ENCODE measurements around the gene ZNF785. TPM values are rescaled to one million over a fixed set of nuclear protein-coding genes. Genes with fewer than 3 reads are reported as not detected.

The ZNF785 gene
- total and polyA plus RNA-seq, 4 donors, result 4.0 to 15.5 (median 9.7) TPM

DNA sequence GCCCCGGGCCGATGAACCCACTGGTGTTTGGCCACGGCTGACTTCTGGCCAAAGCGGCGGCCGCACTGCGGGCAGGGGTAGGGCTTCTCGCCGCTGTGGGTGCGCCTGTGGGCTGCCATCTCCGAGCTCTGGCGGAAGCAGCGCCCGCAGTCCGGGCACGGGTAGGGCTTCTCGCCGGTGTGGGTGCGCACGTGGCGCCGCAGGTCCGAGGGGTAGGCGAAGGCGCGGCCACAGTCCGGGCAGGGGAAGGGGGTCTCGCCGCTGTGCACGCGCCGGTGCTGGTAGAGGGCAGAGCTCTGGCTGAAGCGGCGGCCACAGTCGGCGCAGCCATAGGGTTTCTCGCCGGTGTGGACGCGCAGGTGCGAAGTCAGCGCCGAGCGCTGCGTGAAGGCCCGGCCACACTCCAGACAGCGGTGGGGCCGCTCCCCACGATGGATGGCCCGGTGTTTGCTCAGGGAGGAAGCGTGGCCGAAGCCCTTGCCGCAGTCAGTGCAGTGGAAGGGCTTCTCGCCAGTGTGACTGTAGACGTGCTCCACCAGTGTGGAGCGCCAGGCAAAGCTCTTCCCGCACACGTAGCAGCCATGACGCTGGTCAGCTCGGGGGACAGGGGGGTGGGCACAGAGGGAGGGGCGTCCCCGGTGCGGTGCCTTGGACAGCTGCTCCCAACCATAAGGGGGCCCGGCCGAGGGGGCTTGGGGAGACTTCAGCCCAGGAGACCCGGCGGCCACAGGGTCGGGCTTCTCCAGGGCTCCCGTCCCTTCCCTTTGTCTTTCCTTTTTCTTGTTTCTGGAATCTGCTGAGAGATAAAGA, 30.0 kb downstream of the ZNF785 start:
- TF ChIP-seq, protein P1, sequence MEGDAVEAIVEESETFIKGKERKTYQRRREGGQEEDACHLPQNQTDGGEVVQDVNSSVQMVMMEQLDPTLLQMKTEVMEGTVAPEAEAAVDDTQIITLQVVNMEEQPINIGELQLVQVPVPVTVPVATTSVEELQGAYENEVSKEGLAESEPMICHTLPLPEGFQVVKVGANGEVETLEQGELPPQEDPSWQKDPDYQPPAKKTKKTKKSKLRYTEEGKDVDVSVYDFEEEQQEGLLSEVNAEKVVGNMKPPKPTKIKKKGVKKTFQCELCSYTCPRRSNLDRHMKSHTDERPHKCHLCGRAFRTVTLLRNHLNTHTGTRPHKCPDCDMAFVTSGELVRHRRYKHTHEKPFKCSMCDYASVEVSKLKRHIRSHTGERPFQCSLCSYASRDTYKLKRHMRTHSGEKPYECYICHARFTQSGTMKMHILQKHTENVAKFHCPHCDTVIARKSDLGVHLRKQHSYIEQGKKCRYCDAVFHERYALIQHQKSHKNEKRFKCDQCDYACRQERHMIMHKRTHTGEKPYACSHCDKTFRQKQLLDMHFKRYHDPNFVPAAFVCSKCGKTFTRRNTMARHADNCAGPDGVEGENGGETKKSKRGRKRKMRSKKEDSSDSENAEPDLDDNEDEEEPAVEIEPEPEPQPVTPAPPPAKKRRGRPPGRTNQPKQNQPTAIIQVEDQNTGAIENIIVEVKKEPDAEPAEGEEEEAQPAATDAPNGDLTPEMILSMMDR (IDR thresholded peaks at IDR 0.05; ENCODE audit: control extremely low read depth, extremely low read depth), result no peak
- DNase-seq (no peak), ATAC-seq (ENCODE audit: insufficient read depth, low FRiP score) (no peak)
- H3K36me3 ChIP-seq (ENCODE audit: control insufficient read depth in 4 of 4, insufficient read depth in 4 of 4, low read length in 4 of 4), result peaks cover 0 to 20% (median 4%) of the 10 kb centered on the region in 4 donors
- peaks cover 0 to 10% (median 6%) of the 10 kb centered on the region in 5 donors for H3K4me1 ChIP-seq (ENCODE audit: control insufficient read depth in 5 of 5, insufficient read depth in 5 of 5, low read length in 5 of 5)
- H3K9ac ChIP-seq (ENCODE audit: insufficient read depth in 1 of 2, low read length in 2 of 2), result no peak overlapping the region
- no peaks in the 10 kb centered on the region for H3K27me3 ChIP-seq (ENCODE audit: control insufficient read depth in 3 of 3, insufficient read depth in 3 of 3, low read length in 2 of 3)
- no peak overlapping the region for H3K27ac ChIP-seq (ENCODE audit: low read depth in 1 of 2, low read length in 1 of 2)
- 96 to 98% methylated on average over 65 to 69 of the region's 69 CpGs for whole genome bisulfite sequencing, 2 donors
- H3K9me3 ChIP-seq (ENCODE audit: control insufficient read depth in 4 of 4, insufficient read depth in 3 of 4, low read length in 3 of 4), result no peaks in the 10 kb centered on the region
- no peak overlapping the region for H3K4me3 ChIP-seq

DNA sequence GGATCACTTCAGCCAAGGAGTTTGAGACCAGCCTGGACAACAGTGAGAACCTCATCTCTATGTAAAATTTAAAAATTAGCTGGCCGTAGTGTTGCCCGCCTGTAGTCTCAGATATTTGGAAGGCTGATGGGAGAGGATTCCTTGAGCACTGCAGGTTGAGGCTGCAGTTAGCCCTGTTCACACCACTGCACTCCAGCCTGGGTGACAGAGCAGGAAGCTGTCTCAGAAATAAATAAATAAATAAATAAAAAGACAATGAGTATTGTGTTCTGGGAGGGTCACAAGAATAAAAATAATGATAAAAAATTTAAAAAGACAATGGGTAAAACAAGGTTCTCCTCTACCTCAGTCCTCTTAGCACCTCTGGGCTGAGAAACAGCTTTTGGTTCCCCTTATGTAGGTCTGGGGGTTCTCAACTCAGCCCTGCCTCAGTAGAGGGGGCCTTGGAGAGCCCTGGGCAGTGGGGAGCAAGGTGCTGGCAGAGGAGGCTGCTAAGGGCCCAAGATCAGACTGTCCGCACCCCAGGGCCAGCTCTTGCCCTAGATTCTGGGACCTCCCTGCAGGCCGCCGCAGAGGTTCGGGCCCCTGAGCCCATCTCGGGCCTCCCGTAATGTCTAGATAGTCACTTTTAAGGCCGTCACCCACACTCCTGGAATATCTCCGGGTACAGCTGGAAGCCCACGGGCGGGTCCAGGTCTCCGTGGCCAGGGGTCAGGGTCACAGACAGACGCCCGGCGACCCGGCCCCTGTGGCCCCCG, 30.8 kb downstream of the ZNF785 start:
- Histone ChIP-seq H3K4me1 (ENCODE audit: control insufficient read depth in 5 of 5, insufficient read depth in 5 of 5, low read length in 5 of 5) (peaks cover 0 to 10% (median 6%) of the 10 kb centered on the region in 5 donors), H3K9me3 (ENCODE audit: control insufficient read depth in 4 of 4, insufficient read depth in 3 of 4, low read length in 3 of 4) (no peaks in the 10 kb centered on the region), H3K27ac (ENCODE audit: low read depth in 1 of 2, low read length in 1 of 2) (no peak overlapping the region), H3K9ac (ENCODE audit: insufficient read depth in 1 of 2, low read length in 2 of 2) (no peak overlapping the region), H3K4me3 (no peak overlapping the region), H3K27me3 (ENCODE audit: control insufficient read depth in 3 of 3, insufficient read depth in 3 of 3, low read length in 2 of 3) (no peaks in the 10 kb centered on the region), H3K36me3 (ENCODE audit: control insufficient read depth in 4 of 4, insufficient read depth in 4 of 4, low read length in 4 of 4) (peaks cover 0 to 20% (median 4%) of the 10 kb centered on the region in 4 donors)
- TF ChIP-seq, protein P1 (IDR thresholded peaks at IDR 0.05; ENCODE audit: control extremely low read depth, extremely low read depth), result no peak
- no peak for DNase-seq
- 95 to 98% methylated on average over 16 to 18 of the region's 18 CpGs for WGBS, 2 donors
- no peak for ATAC-seq (ENCODE audit: insufficient read depth, low FRiP score)

DNA sequence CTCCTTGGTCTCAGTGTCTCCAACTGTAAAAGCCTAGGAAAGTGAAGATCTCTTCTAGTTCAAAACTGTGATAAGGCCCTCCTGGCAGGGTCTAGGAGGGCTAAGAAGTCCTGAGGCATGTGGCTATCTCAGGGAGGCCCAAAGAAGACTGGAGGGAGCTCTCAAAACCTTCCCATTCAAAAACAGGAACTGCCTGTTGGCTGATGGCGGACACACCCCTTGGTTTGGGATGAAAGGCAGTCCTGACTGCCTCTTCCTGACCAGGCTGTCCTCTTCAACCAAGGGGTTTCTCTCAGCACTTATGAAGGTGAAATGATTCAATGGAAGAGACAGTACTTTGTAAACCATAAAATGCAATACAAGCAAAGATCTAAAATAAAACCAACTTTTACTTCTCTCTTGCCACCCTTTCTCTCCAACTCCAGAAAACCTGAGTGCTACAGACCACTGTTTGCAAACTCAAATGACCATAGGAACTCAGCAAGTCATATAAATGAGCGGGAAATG, 32.1 kb downstream of the ZNF785 start:
- Histone ChIP-seq H3K4me3 (no peak overlapping the region), H3K9me3 (ENCODE audit: control insufficient read depth in 4 of 4, insufficient read depth in 3 of 4, low read length in 3 of 4) (no peaks in the 10 kb centered on the region), H3K4me1 (ENCODE audit: control insufficient read depth in 5 of 5, insufficient read depth in 5 of 5, low read length in 5 of 5) (peaks cover 0 to 7% (median 6%) of the 10 kb centered on the region in 5 donors), H3K27me3 (ENCODE audit: control insufficient read depth in 3 of 3, insufficient read depth in 3 of 3, low read length in 2 of 3) (no peaks in the 10 kb centered on the region), H3K27ac (ENCODE audit: low read depth in 1 of 2, low read length in 1 of 2) (no peak overlapping the region), H3K9ac (ENCODE audit: insufficient read depth in 1 of 2, low read length in 2 of 2) (no peak overlapping the region), H3K36me3 (ENCODE audit: control insufficient read depth in 4 of 4, insufficient read depth in 4 of 4, low read length in 4 of 4) (peaks cover 0 to 20% (median 4%) of the 10 kb centered on the region in 4 donors)
- TF ChIP-seq, protein P1 (IDR thresholded peaks at IDR 0.05; ENCODE audit: control extremely low read depth, extremely low read depth), result no peak
- ATAC-seq (ENCODE audit: insufficient read depth, low FRiP score), result no peak
- no peak for DNase-seq
- WGBS, 2 donors, result 70 to 82% methylated on average over 2 of the region's 2 CpGs
